ENCODE data around the gene MRGPRD.

DNA sequence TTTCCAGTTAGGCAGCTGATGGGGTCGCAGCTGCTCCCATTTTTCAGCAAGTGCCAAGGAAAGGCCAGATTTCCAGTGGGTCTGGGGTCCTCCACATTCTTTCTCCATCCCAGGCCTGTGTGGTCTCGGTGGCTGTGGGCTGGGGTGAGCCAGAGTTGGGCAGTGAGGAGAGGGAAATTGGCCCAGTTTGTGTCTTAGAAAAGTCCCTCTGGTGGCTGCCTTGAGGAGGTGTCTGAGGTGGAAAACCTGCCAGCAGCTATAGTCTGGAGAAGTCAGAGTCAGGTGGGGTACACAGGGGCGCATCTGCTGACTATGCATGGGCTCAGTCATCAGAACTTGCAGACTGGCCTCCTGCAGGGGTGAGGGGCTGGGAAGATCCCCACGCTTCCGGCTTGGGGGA, 30.5 kb downstream of the MRGPRD start:
- TF ChIP-seq, protein P1, sequence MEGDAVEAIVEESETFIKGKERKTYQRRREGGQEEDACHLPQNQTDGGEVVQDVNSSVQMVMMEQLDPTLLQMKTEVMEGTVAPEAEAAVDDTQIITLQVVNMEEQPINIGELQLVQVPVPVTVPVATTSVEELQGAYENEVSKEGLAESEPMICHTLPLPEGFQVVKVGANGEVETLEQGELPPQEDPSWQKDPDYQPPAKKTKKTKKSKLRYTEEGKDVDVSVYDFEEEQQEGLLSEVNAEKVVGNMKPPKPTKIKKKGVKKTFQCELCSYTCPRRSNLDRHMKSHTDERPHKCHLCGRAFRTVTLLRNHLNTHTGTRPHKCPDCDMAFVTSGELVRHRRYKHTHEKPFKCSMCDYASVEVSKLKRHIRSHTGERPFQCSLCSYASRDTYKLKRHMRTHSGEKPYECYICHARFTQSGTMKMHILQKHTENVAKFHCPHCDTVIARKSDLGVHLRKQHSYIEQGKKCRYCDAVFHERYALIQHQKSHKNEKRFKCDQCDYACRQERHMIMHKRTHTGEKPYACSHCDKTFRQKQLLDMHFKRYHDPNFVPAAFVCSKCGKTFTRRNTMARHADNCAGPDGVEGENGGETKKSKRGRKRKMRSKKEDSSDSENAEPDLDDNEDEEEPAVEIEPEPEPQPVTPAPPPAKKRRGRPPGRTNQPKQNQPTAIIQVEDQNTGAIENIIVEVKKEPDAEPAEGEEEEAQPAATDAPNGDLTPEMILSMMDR (conservative IDR thresholded peaks at IDR 0.05; ENCODE audit: low read length), result peak; percentile 51
- TF ChIP-seq EZH2phosphoT487 (IDR thresholded peaks at IDR 0.05; ENCODE audit: borderline replicate concordance), result no peak

Data from Loucy (cell line).